ENCODE data around the gene PIH1D1. TPM values are rescaled to one million over a fixed set of nuclear protein-coding genes. Genes with fewer than 3 reads are reported as not detected.

PIH1D1 gene
- total and polyA plus RNA-seq, 2 of the 13 experiments (the other 11 are each of a cell fraction or from before 2014, with no cell fraction given) = 110 to 137 TPM

GRCh38 chr19:49420227-49420626 is 31.4 kb downstream of the PIH1D1 start:
- DNase-seq (ENCODE audit: low spot score) = no peak
- no peaks in the 10 kb centered on the region for H3K79me2 ChIP-seq (ENCODE audit: insufficient read depth, low read length)
- FAIRE-seq = no peak

More at GRCh38 chr19:49420227-49420626, 31.4 kb downstream of the PIH1D1 start:
- Histone ChIP-seq H3K36me3 (replicated peaks in 1 of 2; ENCODE audit: control insufficient read depth in 1 of 2, insufficient read depth in 2 of 2, low read length in 2 of 2) (no peaks in the 10 kb centered on the region), H3K4me1 (ENCODE audit: insufficient read depth, low read length) (no peaks in the 10 kb centered on the region), H3K27me3 (ENCODE audit: control insufficient read depth in 1 of 2, insufficient read depth in 2 of 2, low read length in 2 of 2) (peaks cover 14 to 82% of the 10 kb centered on the region in 2 experiments), H3K4me3 (replicated peaks in 1 of 3; ENCODE audit: insufficient read depth in 1 of 3, low read depth in 2 of 3, low read length in 3 of 3) (no peak overlapping the region), H3K4me2 (ENCODE audit: low read depth, low read length) (no peak overlapping the region), H3K9me3 (ENCODE audit: low read length) (no peaks in the 10 kb centered on the region), H3K9ac (ENCODE audit: insufficient read depth, low read depth, low read length) (no peak overlapping the region), H2AFZ (ENCODE audit: low read length) (no peak overlapping the region), H3K27ac (ENCODE audit: extremely low read length, insufficient read depth, low read length) (no peak overlapping the region), H4K20me1 (ENCODE audit: insufficient read depth, low read length) (no peaks in the 10 kb centered on the region)
- CTCF ChIA-PET (ENCODE audit: low intra/inter-chr PET ratio, low total read pairs) = no interaction called here
- TF ChIP-seq ZNF496 (CRISPR knock-in tag; IDR thresholded peaks at IDR 0.05; ENCODE audit: insufficient replicate concordance) (no peak), ZNF740 (CRISPR knock-in tag; IDR thresholded peaks at IDR 0.05) (no peak), HDAC6 (IDR thresholded peaks at IDR 0.05; ENCODE audit: low read depth, low read length) (no peak), ZNF513 (CRISPR knock-in tag; conservative IDR thresholded peaks at IDR 0.05) (no peak), ZNF230 (CRISPR knock-in tag; IDR thresholded peaks at IDR 0.05) (no peak), REST (IDR thresholded peaks at IDR 0.05; ENCODE audit: borderline replicate concordance in 1 of 2, low read depth in 1 of 2, low read length in 2 of 2) (no peak), ETV6 (CRISPR knock-in tag; conservative IDR thresholded peaks at IDR 0.05) (no peak), ZBTB7B (CRISPR knock-in tag; IDR thresholded peaks at IDR 0.05) (no peak), KDM4B (CRISPR knock-in tag; IDR thresholded peaks at IDR 0.05) (no peak), ARNTL (CRISPR knock-in tag; IDR thresholded peaks at IDR 0.05) (no peak), ONECUT2 (CRISPR knock-in tag; IDR thresholded peaks at IDR 0.05) (no peak)
- 12% methylated on average over 2 of the region's 2 CpGs for WGBS (ENCODE audit: low lambda C conversion rate)
- intact Hi-C loops (cut with micrococcal nuclease; ENCODE audit: unreplicated experiment) = no loop called here
- POLR2A ChIA-PET = no interaction called here
- BruUV-seq (replicated peaks) = no TSS peak
- in situ Hi-C loops (cut with HindIII; ENCODE audit: extremely low pct_ligation_motif_present, low pct_unique_long_range_greater_than_20kb) = no loop called here
- no peak for ATAC-seq
